Brain microvascular endothelial cell (primary cell): ENCODE results near the gene OR6C4.
"Not testable (repeated sequence)": the region's sequence is repeated elsewhere in the genome, so short reads cannot be mapped to it uniquely, and the experiment has no call there.

Experiments used
- DNase-seq: peaks from one replicate; pipeline ENCODE4 v3.0.0-alpha.2; 2020
- H3K27ac ChIP-seq: fragments of 250-450 bp; sonication (Bioruptor Pico); 2 replicates; pipeline ENCODE4 v1.5.1; 2020; ENCODE audit warnings: mild to moderate bottlenecking, moderate library complexity
- H3K27me3 ChIP-seq: fragments of 250-450 bp; sonication (Bioruptor Pico); replicated peaks from 2 replicates; pipeline ENCODE4 v1.5.1; 2020; ENCODE audit warnings: mild to moderate bottlenecking
- H3K36me3 ChIP-seq: fragments of 250-450 bp; sonication (Bioruptor Pico); replicated peaks from 2 replicates; pipeline ENCODE4 v1.5.1; 2020; ENCODE audit warnings: mild to moderate bottlenecking
- H3K4me3 ChIP-seq: 2 replicates; pipeline ENCODE4 v1.5.1; 2011; ENCODE audit warnings: low read depth, mild to moderate bottlenecking, control low read depth, low read length, moderate library complexity
- CTCF ChIP-seq: IDR thresholded peaks from 2 replicates; pipeline ENCODE4 v1.5.1; 2011; ENCODE audit warnings: low read depth, mild to moderate bottlenecking, moderate library complexity, low read length, control low read depth, inconsistent platforms; ENCODE audit errors: missing control alignments
- in situ Hi-C: cut with HindIII; loops from 2 replicates; pipeline ENCODE4 v1.10.0; 2017; ENCODE audit warnings: low sequenced_read_pairs, low pct_ligation_motif_present

OR6C4 gene

GRCh38 chr12:55549302-55549701, at the start of gene OR6C4:
Gene OR6C4, plus strand, starts transcription at chr12:55549602. Its CDS starts 1,625 bp downstream, at chr12:55551227.
- no peak for TF ChIP-seq CTCF
- Histone ChIP-seq H3K27ac (no peak within 1 kb of the TSS), H3K27me3 (no peaks in the 10 kb centered on the region), H3K36me3 (no peaks in the 10 kb centered on the region), H3K4me3 (no peak within 1 kb of the TSS)
- no peak for DNase-seq
- in situ Hi-C loops: no loop called here

- Histone ChIP-seq H3K27me3 (no peaks in the 10 kb centered on the region), H3K4me3 (no peak overlapping the region), H3K27ac (no peak overlapping the region), H3K36me3 (no peaks in the 10 kb centered on the region)
- no peak for TF ChIP-seq CTCF
- DNase-seq: no peak
- in situ Hi-C loops: no loop called here
Measured at GRCh38 chr12:55499810-55500252, 49.6 kb upstream of the OR6C4 start.

- in situ Hi-C loops: no loop called here
- no peak for TF ChIP-seq CTCF
Measured at GRCh38 chr12:55501601-55502000, 47.8 kb upstream of the OR6C4 start.

DNA sequence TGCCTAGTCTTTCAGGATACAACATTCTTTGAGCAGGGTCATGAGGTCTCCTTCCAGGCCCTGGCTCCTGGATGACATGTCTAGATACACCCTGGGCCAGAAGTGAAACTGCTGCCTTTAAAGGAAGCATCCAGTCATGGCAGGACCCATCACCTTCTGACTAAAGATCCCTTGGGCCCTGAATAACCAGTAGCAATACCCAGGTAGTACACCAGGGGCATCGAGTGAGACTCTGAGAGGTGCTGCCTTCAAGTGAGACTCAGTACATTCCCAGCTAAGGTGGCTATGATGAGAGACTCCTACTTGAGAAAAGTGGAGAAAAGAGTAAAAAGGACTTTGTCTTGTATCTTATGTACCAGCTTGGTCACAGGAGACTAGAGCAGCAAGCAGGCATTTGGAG, 33.7 kb upstream of the OR6C4 start:
- H3K4me3 ChIP-seq: no peak overlapping the region
- H3K27me3 ChIP-seq: no peaks in the 10 kb centered on the region
- DNase-seq: no peak
- no peaks in the 10 kb centered on the region for H3K36me3 ChIP-seq
- no peak overlapping the region for H3K27ac ChIP-seq
- TF ChIP-seq CTCF: peak; percentile 3
- in situ Hi-C loops: no loop called here

More at GRCh38 chr12:55501601-55502000, 47.8 kb upstream of the OR6C4 start:
- Histone ChIP-seq H3K27ac (no peak overlapping the region), H3K36me3 (no peaks in the 10 kb centered on the region), H3K4me3 (no peak overlapping the region), H3K27me3 (no peaks in the 10 kb centered on the region)
- no peak for DNase-seq

DNA sequence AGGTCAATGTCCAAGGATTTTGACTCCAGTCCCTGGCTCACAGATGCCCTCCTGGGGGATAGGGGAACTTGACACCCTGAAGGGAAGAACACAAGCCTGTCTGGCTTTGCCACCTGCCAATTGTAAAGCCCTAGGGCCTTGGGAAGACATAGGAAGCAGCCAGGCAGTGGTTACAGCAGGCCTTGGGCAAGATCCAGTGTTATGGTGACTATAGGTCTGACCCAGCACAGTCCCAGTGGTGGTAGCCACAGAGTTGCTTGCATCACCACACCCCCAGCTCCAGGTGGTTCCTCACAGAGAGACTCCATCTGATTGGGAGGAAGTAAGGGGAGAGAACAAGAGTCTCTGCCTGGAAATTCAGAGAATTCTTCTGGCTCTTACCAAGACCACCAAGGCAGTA, 33.0 kb upstream of the OR6C4 start:
- Histone ChIP-seq H3K4me3 (no peak overlapping the region), H3K27me3 (no peaks in the 10 kb centered on the region), H3K27ac (no peak overlapping the region), H3K36me3 (no peaks in the 10 kb centered on the region)
- DNase-seq: no peak
- TF ChIP-seq CTCF: no peak
- in situ Hi-C loops: no loop called here

GRCh38 chr12:55548235-55548634, 1.2 kb upstream of the OR6C4 start:
- in situ Hi-C loops, H3K27ac ChIP-seq: not testable (repeated sequence)

More at GRCh38 chr12:55548235-55548634, 1.2 kb upstream of the OR6C4 start:
- H3K27me3 ChIP-seq, H3K36me3 ChIP-seq, DNase-seq, H3K4me3 ChIP-seq: not testable (repeated sequence)
